Astrocyte of the cerebellum (primary cell): Measurements from ENCODE around the gene GINS2.

Source experiments
- DNase-seq: peaks from one replicate; pipeline ENCODE4 v3.0.0-alpha.2; 2011; ENCODE audit warnings: low read depth
- H3K4me3 ChIP-seq: 2 replicates; pipeline ENCODE4 v1.5.1; 2011; ENCODE audit warnings: mild to moderate bottlenecking, low read depth, low read length, moderate library complexity
- in situ Hi-C: cut with HindIII; loops from 2 replicates; pipeline ENCODE4 v1.10.0; 2017; ENCODE audit warnings: low sequenced_read_pairs
- TF ChIP-seq, protein P1 (sequence below): IDR thresholded peaks from 2 replicates; pipeline ENCODE4 v1.5.1; 2012; ENCODE audit warnings: low read length, low read depth, moderate library complexity, mild to moderate bottlenecking; ENCODE audit errors: missing control alignments

The GINS2 gene

GRCh38 chr16:85627526-85628264 is 61.1 kb downstream of the GINS2 start:
- no peak overlapping the region for H3K4me3 ChIP-seq
- TF ChIP-seq, protein P1, sequence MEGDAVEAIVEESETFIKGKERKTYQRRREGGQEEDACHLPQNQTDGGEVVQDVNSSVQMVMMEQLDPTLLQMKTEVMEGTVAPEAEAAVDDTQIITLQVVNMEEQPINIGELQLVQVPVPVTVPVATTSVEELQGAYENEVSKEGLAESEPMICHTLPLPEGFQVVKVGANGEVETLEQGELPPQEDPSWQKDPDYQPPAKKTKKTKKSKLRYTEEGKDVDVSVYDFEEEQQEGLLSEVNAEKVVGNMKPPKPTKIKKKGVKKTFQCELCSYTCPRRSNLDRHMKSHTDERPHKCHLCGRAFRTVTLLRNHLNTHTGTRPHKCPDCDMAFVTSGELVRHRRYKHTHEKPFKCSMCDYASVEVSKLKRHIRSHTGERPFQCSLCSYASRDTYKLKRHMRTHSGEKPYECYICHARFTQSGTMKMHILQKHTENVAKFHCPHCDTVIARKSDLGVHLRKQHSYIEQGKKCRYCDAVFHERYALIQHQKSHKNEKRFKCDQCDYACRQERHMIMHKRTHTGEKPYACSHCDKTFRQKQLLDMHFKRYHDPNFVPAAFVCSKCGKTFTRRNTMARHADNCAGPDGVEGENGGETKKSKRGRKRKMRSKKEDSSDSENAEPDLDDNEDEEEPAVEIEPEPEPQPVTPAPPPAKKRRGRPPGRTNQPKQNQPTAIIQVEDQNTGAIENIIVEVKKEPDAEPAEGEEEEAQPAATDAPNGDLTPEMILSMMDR, result no peak
- in situ Hi-C loops, result no loop called here
- DNase-seq, result no peak

GRCh38 chr16:85627089-85627488 is 61.7 kb downstream of the GINS2 start:
- no peak overlapping the region for H3K4me3 ChIP-seq
- DNase-seq, result no peak

More at GRCh38 chr16:85627089-85627488, 61.7 kb downstream of the GINS2 start:
- TF ChIP-seq, protein P1, result no peak
- in situ Hi-C loops, result no loop called here
